Neural cell (in vitro differentiated cells): ENCODE results near the gene GNA12. TPM values are rescaled to one million over a fixed set of nuclear protein-coding genes. Genes with fewer than 3 reads are reported as not detected.

Experiments used
- H2AFZ ChIP-seq: fragments of 200-600, 300-800 bp; sonication (generic), shearing (Covaris generic); 2 replicates; pipeline ENCODE4 v1.6.0; 2014; ENCODE audit warnings: low read depth, mild to moderate bottlenecking, antibody characterized with exemption, low read length, moderate library complexity
- H3F3A ChIP-seq: fragments of 200-600 bp; shearing (Covaris generic); 2 replicates; pipeline ENCODE4 v1.6.1; 2016; ENCODE audit warnings: mild to moderate bottlenecking, moderate library complexity, mixed read lengths, antibody characterized with exemption, low read length; ENCODE audit not compliant: insufficient read depth, poor library complexity, severe bottlenecking
- H3K27ac ChIP-seq: fragments of 200-600, 300-800 bp; sonication (generic), shearing (Covaris generic); 2 replicates; pipeline ENCODE4 v1.5.1; 2014; ENCODE audit warnings: mild to moderate bottlenecking, low read length, moderate library complexity
- H3K27me3 ChIP-seq: fragments of 300-800, 200-600 bp; sonication (generic), shearing (Covaris generic); 2 replicates; pipeline ENCODE4 v1.6.0; 2014; ENCODE audit warnings: mild to moderate bottlenecking, low read depth, low read length, moderate library complexity; ENCODE audit not compliant: insufficient read depth
- H3K36me3 ChIP-seq: fragments of 300-800, 200-600 bp; sonication (generic), shearing (Covaris generic); 2 replicates; pipeline ENCODE4 v1.5.1; 2014; ENCODE audit warnings: mild to moderate bottlenecking, antibody characterized with exemption, low read length, moderate library complexity; ENCODE audit not compliant: insufficient read depth
- H3K4me2 ChIP-seq: fragments of 300-800, 200-600 bp; sonication (generic), shearing (Covaris generic); 2 replicates; pipeline ENCODE4 v1.6.0; 2014; ENCODE audit warnings: mild to moderate bottlenecking, low read length
- H3K4me3 ChIP-seq: fragments of 300-800, 200-600 bp; sonication (generic), shearing (Covaris generic); 2 replicates; pipeline ENCODE4 v1.5.1; 2014; ENCODE audit warnings: mild to moderate bottlenecking, low read length, moderate library complexity
- H3K79me2 ChIP-seq: fragments of 200-600 bp; shearing (Covaris generic); replicated peaks from 2 replicates; pipeline ENCODE4 v1.6.0; 2014; ENCODE audit warnings: mild to moderate bottlenecking, low read length, moderate library complexity; ENCODE audit not compliant: insufficient read depth
- H3K9ac ChIP-seq: fragments of 300-800, 200-600 bp; sonication (generic), shearing (Covaris generic); 2 replicates; pipeline ENCODE4 v1.6.1; 2016; ENCODE audit warnings: mild to moderate bottlenecking, low read length, mixed read lengths
- H3K9me2 ChIP-seq: fragments of 200-600 bp; shearing (Covaris generic); 2 replicates; pipeline ENCODE4 v1.6.1; 2016; ENCODE audit warnings: mild to moderate bottlenecking, low read length, mixed read lengths; ENCODE audit not compliant: insufficient read depth
- H3K9me3 ChIP-seq: fragments of 200-600, 300-800 bp; sonication (generic), shearing (Covaris generic); 2 replicates; pipeline ENCODE4 v1.6.1; 2016; ENCODE audit warnings: mild to moderate bottlenecking, mixed run types, low read length, moderate library complexity, mixed read lengths
- H4K20me1 ChIP-seq: fragments of 200-600 bp; shearing (Covaris generic); 2 replicates; pipeline ENCODE4 v1.6.1; 2016; ENCODE audit warnings: mild to moderate bottlenecking, mixed run types; ENCODE audit not compliant: insufficient read depth
- CTCF ChIP-seq: fragments of 450-650 bp; IDR thresholded peaks from 2 replicates; pipeline ENCODE4 v1.5.1; 2014; ENCODE audit warnings: antibody characterized with exemption, mild to moderate bottlenecking, moderate library complexity; ENCODE audit not compliant: poor library complexity, severe bottlenecking
- EP300 ChIP-seq: fragments of 450-650 bp; conservative IDR thresholded peaks from 2 replicates; pipeline ENCODE4 v1.6.1; 2014; ENCODE audit warnings: antibody characterized with exemption, mild to moderate bottlenecking, moderate library complexity; ENCODE audit not compliant: poor library complexity, severe bottlenecking
- EZH2 ChIP-seq: fragments of 200-600, 300-800 bp; shearing (Covaris generic), sonication (generic); IDR thresholded peaks from 2 replicates; pipeline ENCODE4 v1.6.1; 2014; ENCODE audit warnings: antibody characterized with exemption, low read length, borderline replicate concordance, mild to moderate bottlenecking; ENCODE audit not compliant: insufficient read depth, poor library complexity, severe bottlenecking
- MXI1 ChIP-seq: fragments of 450-650 bp; conservative IDR thresholded peaks from 2 replicates; pipeline ENCODE4 v1.6.1; 2014; ENCODE audit warnings: antibody characterized with exemption, mild to moderate bottlenecking; ENCODE audit not compliant: poor library complexity, severe bottlenecking
- POLR2AphosphoS5 ChIP-seq: IDR thresholded peaks from 2 replicates; pipeline ENCODE4 v1.6.1; 2012
- RAD21 ChIP-seq: fragments of 450-650 bp; conservative IDR thresholded peaks from 2 replicates; pipeline ENCODE4 v1.6.1; 2014; ENCODE audit warnings: antibody characterized with exemption, mild to moderate bottlenecking, moderate library complexity
- REST ChIP-seq: IDR thresholded peaks from 2 replicates; pipeline ENCODE4 v1.6.1; 2012; ENCODE audit warnings: borderline replicate concordance
- SMC3 ChIP-seq: fragments of 450-650 bp; conservative IDR thresholded peaks from 2 replicates; pipeline ENCODE4 v1.6.1; 2014; ENCODE audit warnings: antibody characterized with exemption, mild to moderate bottlenecking, moderate library complexity; ENCODE audit not compliant: poor library complexity
- TAF1 ChIP-seq: IDR thresholded peaks from 2 replicates; pipeline ENCODE4 v1.6.1; 2012; ENCODE audit warnings: low read depth
- polyA plus RNA-seq: library from polyadenylated mRNA; depleted of rRNA; stranded (reverse); fragments of >200 nt; gene quantifications from 2 replicates; pipeline ENCODE4 v1.2.3, GENCODE V29; 2014

Gene GNA12
- polyA plus RNA-seq, 1 donor from 2014 or later: 15.5 TPM

- H3K27me3 ChIP-seq: no peaks in the 10 kb centered on the region
- no peak overlapping the region for H3K27ac ChIP-seq
- no peak overlapping the region for H2AFZ ChIP-seq
- no peaks in the 10 kb centered on the region for H4K20me1 ChIP-seq
- H3K9ac ChIP-seq: no peak overlapping the region
- H3K4me2 ChIP-seq: no peak overlapping the region
- H3K4me3 ChIP-seq: no peak overlapping the region
- H3F3A ChIP-seq: no peaks in the 10 kb centered on the region
- TF ChIP-seq EZH2: no peak
- TF ChIP-seq MXI1: no peak
- no peak for TF ChIP-seq POLR2AphosphoS5
- no peak for TF ChIP-seq EP300
- no peak for TF ChIP-seq RAD21
- TF ChIP-seq TAF1: no peak
- TF ChIP-seq CTCF: no peak
- no peak for TF ChIP-seq SMC3
- no peak for TF ChIP-seq REST
- no peaks in the 10 kb centered on the region for H3K79me2 ChIP-seq
- no peaks in the 10 kb centered on the region for H3K9me2 ChIP-seq
- H3K9me3 ChIP-seq: no peaks in the 10 kb centered on the region
- peaks cover 5% of the 10 kb centered on the region for H3K36me3 ChIP-seq
These were observed 127.2 kb downstream of the GNA12 start for GRCh38 chr7:2716906-2717292.

GRCh38 chr7:2716488-2716887 is 127.6 kb downstream of the GNA12 start:
- no peak overlapping the region for H3K27ac ChIP-seq
- TF ChIP-seq REST: no peak
- TF ChIP-seq TAF1: no peak
- TF ChIP-seq EZH2: no peak
- no peak for TF ChIP-seq CTCF
- TF ChIP-seq SMC3: no peak
- no peak for TF ChIP-seq POLR2AphosphoS5
- TF ChIP-seq MXI1: no peak
- no peak for TF ChIP-seq EP300
- TF ChIP-seq RAD21: no peak
- H3F3A ChIP-seq: no peaks in the 10 kb centered on the region
- H3K27me3 ChIP-seq: no peaks in the 10 kb centered on the region
- no peak overlapping the region for H3K4me2 ChIP-seq
- H3K79me2 ChIP-seq: no peaks in the 10 kb centered on the region
- H3K9ac ChIP-seq: no peak overlapping the region
- H2AFZ ChIP-seq: no peak overlapping the region
- H3K9me2 ChIP-seq: no peaks in the 10 kb centered on the region
- no peaks in the 10 kb centered on the region for H3K9me3 ChIP-seq
- H4K20me1 ChIP-seq: no peaks in the 10 kb centered on the region
- peaks cover 5% of the 10 kb centered on the region for H3K36me3 ChIP-seq
- no peak overlapping the region for H3K4me3 ChIP-seq
